Calu3 (cell line): Measurements from ENCODE around the gene YIPF7. TPM values are rescaled to one million over a fixed set of nuclear protein-coding genes. Genes with fewer than 3 reads are reported as not detected.

Experiments
- BruUV-seq: library from RNA; stranded (reverse); fragments of 400-500 nt; replicated peaks from 2 replicates; lab custom pipeline; 2021; lab: Mats Ljungman, UMichigan
- CTCF ChIA-PET: fragments of 300-600 bp; sonication (Branson Sonifier 250); formaldehyde crosslinking; loops from one replicate; lab custom pipeline; 2022; ENCODE audit warnings: antibody characterized with exemption; lab: Charles Lee
- DNase-seq: peaks from one replicate; pipeline ENCODE4 v3.0.0; 2022
- H3K27ac Mint-ChIP-seq: one replicate; pipeline ENCODE4 v1.8.0; 2022; ENCODE audit warnings: mixed read lengths; ENCODE audit not compliant: unreplicated experiment
- H3K27me3 Mint-ChIP-seq: one replicate; pipeline ENCODE4 v1.8.0; 2022; ENCODE audit warnings: mixed read lengths; ENCODE audit not compliant: unreplicated experiment
- H3K36me3 Mint-ChIP-seq: one replicate; pipeline ENCODE4 v1.8.0; 2022; ENCODE audit warnings: mild to moderate bottlenecking, moderate library complexity, mixed read lengths; ENCODE audit not compliant: insufficient read depth, unreplicated experiment
- H3K4me1 Mint-ChIP-seq: one replicate; pipeline ENCODE4 v1.8.0; 2022; ENCODE audit warnings: mild to moderate bottlenecking, low read depth, mixed read lengths; ENCODE audit not compliant: unreplicated experiment
- H3K4me3 Mint-ChIP-seq: one replicate; pipeline ENCODE4 v1.8.0; 2022; ENCODE audit warnings: mild to moderate bottlenecking, low read depth, moderate library complexity, mixed read lengths; ENCODE audit not compliant: unreplicated experiment
- H3K9me3 Mint-ChIP-seq: one replicate; pipeline ENCODE4 v1.8.0; 2022; ENCODE audit warnings: low read depth, mixed read lengths; ENCODE audit not compliant: unreplicated experiment
- intact Hi-C: fragments of 100-400 bp; cut with micrococcal nuclease; formaldehyde crosslinking; loops from one replicate; pipeline ENCODE4 v1.10.0; 2022; ENCODE audit not compliant: unreplicated experiment
- total RNA-seq: library from RNA; stranded (reverse); gene quantifications from 2 replicates; pipeline ENCODE4 v1.2.3, GENCODE V29; 2022
- TF ChIP-seq, protein P1 (sequence below): fragments of 200-600 bp; IDR thresholded peaks from one replicate; pipeline ENCODE4 v1.8.0; 2022; ENCODE audit warnings: antibody characterized with exemption; ENCODE audit not compliant: unreplicated experiment

The YIPF7 gene
- total RNA-seq, 1 experiment from 2014 or later: 0.73 TPM

DNA sequence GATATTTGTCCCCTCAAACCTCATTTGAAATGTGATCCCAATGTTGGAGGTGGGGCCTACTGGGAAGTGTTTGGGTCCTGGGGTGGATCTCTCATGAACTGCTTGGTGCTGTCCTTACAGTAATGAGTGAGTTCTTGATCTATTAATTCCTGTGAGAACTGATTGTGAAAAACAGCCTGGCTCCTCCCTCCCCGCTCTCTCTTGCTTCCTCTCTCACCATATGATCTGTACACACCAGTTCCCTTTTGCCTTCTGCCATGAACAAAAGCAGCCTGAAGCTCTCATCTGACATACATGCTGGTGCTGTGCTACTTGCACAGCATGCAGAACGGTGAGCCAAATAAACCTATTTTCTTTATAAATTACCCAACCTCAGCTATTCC, 11.2 kb upstream of the YIPF7 start:
- Mint-ChIP-seq H3K9me3 (no peaks in the 10 kb centered on the region), H3K4me3 (no peak overlapping the region), H3K4me1 (peaks cover 10% of the 10 kb centered on the region), H3K27ac (no peak overlapping the region), H3K27me3 (no peaks in the 10 kb centered on the region), H3K36me3 (no peaks in the 10 kb centered on the region)
- DNase-seq: no peak
- CTCF ChIA-PET: no interaction called here
- TF ChIP-seq, protein P1, sequence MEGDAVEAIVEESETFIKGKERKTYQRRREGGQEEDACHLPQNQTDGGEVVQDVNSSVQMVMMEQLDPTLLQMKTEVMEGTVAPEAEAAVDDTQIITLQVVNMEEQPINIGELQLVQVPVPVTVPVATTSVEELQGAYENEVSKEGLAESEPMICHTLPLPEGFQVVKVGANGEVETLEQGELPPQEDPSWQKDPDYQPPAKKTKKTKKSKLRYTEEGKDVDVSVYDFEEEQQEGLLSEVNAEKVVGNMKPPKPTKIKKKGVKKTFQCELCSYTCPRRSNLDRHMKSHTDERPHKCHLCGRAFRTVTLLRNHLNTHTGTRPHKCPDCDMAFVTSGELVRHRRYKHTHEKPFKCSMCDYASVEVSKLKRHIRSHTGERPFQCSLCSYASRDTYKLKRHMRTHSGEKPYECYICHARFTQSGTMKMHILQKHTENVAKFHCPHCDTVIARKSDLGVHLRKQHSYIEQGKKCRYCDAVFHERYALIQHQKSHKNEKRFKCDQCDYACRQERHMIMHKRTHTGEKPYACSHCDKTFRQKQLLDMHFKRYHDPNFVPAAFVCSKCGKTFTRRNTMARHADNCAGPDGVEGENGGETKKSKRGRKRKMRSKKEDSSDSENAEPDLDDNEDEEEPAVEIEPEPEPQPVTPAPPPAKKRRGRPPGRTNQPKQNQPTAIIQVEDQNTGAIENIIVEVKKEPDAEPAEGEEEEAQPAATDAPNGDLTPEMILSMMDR: no peak
- intact Hi-C loops: no loop called here
- BruUV-seq: no TSS peak

DNA sequence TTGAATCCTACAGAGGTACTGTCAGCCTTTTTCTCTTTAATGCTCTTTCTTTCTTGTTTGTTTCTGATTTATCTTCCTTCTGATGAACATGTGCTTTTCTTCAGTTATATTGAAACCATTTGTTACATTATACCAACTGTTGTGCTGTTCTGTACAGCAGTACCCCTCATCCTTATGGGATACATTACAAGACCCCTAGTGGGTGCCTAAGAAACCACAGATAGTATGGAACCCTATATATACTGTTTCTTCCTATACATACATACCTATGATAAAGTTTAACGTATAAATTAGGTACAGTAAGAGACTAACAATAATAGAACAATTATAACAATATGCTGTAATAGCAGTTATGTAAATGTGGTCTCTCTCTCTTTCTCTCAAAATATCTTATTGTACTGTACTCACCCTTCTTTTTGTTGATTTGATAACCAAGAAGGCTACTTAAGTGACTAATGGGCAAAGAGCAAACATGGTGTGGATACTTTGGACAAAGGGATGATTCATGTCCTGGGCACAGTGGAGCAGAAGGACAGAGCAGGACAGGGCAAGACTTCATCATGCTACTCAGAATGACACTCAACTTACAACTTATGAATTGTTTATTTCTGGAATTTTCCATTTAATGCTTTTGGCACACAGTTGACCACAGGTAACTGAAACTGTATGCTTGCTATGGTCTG, 10.7 kb upstream of the YIPF7 start:
- no peak overlapping the region for H3K4me3 Mint-ChIP-seq
- intact Hi-C loops: no loop called here
- CTCF ChIA-PET: no interaction called here
- H3K27me3 Mint-ChIP-seq: no peaks in the 10 kb centered on the region
- no peak for DNase-seq
- H3K4me1 Mint-ChIP-seq: peaks cover 10% of the 10 kb centered on the region
- no TSS peak for BruUV-seq
- no peak overlapping the region for H3K27ac Mint-ChIP-seq
- TF ChIP-seq, protein P1: no peak
- no peaks in the 10 kb centered on the region for H3K9me3 Mint-ChIP-seq
- H3K36me3 Mint-ChIP-seq: no peaks in the 10 kb centered on the region

GRCh38 chr4:44660396-44660795, 9.0 kb upstream of the YIPF7 start:
- Mint-ChIP-seq H3K4me3 (no peak overlapping the region), H3K27ac (no peak overlapping the region), H3K36me3 (no peaks in the 10 kb centered on the region), H3K4me1 (peaks cover 10% of the 10 kb centered on the region), H3K27me3 (no peaks in the 10 kb centered on the region), H3K9me3 (no peaks in the 10 kb centered on the region)
- TF ChIP-seq, protein P1: no peak
- BruUV-seq: no TSS peak
- CTCF ChIA-PET: no interaction called here
- intact Hi-C loops: no loop called here
- DNase-seq: no peak

DNA sequence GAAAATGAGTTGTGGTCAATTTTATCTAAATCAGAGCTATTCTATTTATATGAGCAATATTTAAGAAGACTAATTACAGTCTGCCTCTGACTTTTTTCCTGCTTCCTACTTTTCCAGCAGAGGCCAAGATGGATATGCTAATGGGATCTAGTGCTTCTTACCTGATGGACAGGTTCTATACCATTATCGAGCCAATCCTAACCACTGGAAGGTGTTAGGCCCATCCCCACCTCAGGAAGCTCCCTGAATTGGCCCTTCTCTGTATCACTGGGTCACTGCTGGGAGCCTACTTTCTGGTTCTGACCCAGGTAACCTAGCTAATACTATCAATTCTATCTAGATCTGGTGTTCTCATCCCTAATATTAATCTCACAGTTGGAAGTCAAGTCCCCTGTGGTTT, 577 bp upstream of the YIPF7 start:
- CTCF ChIA-PET: no interaction called here
- H3K4me1 Mint-ChIP-seq: no peaks in the 10 kb centered on the region
- peaks cover 21% of the 10 kb centered on the region for H3K27me3 Mint-ChIP-seq
- no peak overlapping the region for H3K27ac Mint-ChIP-seq
- intact Hi-C loops: no loop called here
- no peak overlapping the region for H3K4me3 Mint-ChIP-seq
- no TSS peak for BruUV-seq
- H3K36me3 Mint-ChIP-seq: no peaks in the 10 kb centered on the region
- TF ChIP-seq, protein P1: no peak
- H3K9me3 Mint-ChIP-seq: no peaks in the 10 kb centered on the region
- no peak for DNase-seq
